Glomerular visceral epithelial cell (primary cell): ENCODE results near the gene CHAC1.

Experiments
- DNase-seq: peaks from one replicate; pipeline ENCODE4 v3.0.0-alpha.2; 2016; ENCODE audit errors: extremely low spot score

The CHAC1 gene

GRCh38 chr15:40985541-40986330 lies 32.5 kb downstream of the CHAC1 start:
- DNase-seq = no peak

GRCh38 chr15:40986820-40987219 lies 33.5 kb downstream of the CHAC1 start:
- no peak for DNase-seq

DNA sequence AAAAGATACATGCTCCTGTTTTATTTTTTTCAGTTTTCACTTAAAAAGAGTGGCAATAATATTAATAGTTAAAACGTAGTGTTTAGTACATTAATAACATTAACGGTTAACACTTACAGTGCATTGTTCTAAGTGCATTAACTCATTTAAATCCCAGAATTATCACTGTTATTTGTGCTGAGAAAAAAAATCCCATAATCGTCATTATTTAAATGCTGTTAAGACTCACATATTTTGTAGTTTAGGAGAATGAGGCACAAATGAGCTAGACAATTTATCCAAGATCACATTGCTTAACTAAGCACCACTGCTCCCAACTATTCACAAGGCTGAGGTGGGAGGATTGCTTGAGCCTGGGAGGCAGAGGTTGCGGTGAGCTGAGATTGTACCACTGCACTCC lies 34.9 kb downstream of the CHAC1 start:
- DNase-seq = no peak

- DNase-seq = no peak
These were observed 36.8 kb downstream of the CHAC1 start for GRCh38 chr15:40990080-40990479.

DNA sequence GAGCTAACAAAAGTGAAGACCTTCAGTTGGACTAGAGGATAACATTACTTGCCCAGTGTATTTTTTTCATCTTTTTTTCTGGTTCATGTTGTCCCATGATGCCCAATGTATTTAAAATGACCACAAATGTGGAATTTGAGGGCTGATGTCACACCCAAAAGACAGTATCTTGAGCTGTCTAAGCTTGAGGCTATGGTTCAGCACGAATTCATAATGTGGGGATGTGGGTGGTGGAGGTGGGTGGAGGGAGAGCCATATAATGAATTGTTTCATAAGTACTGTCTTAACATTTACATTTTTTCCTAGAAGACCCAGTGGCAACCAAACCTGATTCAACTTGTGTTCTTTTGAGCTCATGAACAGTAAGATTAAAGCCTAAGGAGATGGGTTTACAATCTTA lies 37.5 kb downstream of the CHAC1 start:
- DNase-seq = no peak

GRCh38 chr15:40991355-40991754 lies 38.1 kb downstream of the CHAC1 start:
- DNase-seq = no peak

DNA sequence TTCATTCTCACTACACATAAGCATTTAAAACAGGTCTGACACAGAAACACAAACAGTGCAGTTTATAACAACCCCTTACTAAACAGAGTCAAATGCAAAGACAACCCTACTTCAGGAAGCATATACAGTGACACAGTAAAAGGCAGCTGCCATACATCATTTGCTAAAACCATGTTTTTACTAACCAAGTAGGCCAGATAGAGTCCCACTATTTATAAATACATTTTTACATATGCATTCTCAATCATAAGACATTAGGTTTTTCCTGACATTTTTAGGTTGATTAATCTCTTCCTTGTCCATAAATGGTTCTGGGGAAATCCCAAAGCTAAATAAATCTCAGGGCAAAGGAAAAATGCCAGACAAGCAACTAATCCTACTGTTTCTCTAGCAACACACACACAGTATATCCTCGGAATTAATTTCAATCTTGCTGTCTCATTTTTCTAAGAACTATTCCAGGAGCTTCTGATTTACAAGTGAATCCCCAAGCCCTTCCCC lies 39.0 kb downstream of the CHAC1 start:
- DNase-seq = no peak

DNA sequence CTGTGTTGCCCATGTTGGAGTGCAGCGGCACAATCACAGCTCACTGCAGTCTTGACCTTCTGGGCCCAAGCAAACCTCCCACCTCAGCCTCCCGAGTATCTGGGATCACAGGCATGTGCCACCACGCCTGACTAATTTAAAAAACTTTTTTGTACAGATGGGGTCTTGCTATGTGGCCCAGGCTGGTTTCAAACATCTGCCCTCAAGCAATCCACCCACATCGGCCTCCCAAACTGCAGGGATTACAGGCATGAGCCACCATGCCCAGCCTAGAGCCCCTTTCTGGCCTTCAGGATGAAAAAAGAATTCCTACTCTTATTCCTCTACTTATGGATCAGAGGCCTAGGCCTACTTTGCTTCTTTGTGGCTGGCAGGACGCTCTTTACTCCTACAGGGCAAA lies 39.6 kb downstream of the CHAC1 start:
- DNase-seq = no peak

DNA sequence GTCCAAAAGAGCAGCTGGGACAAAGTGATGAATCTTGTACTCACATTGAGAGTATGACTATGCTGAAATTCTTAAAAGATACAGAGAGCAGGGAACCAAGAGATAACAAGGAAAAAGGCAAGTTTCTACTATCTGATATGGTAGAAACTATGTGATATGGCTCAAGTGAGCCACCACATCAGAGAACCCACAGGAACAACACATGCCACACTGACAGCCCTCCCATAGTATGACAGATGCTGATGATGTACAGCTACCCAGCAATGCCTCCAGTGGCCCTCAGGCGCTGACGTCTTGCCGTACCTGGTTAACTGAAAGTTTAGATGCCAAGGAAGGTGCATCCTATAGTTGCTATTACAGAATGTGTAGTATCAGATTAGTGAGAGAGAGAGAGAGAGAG lies 42.4 kb downstream of the CHAC1 start:
- DNase-seq = no peak

DNA sequence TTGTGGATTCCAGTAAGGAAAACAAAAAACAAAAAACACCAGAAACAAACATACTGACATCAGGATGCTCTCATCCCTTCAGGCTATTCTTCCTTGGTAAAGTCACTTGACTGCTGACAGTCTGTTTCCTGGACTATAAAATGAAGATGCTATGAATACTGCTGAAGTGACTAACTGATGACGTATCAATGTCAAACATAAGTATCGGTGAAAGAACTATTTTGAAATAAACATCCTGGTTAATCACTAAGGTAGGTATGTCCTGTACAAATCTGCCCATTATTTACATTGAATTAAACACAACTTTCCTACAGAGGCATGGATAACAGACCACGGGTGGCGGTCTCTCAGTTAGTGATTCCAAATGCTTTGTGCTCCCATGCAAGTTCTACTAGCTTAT lies 45.9 kb downstream of the CHAC1 start:
- DNase-seq = no peak

DNA sequence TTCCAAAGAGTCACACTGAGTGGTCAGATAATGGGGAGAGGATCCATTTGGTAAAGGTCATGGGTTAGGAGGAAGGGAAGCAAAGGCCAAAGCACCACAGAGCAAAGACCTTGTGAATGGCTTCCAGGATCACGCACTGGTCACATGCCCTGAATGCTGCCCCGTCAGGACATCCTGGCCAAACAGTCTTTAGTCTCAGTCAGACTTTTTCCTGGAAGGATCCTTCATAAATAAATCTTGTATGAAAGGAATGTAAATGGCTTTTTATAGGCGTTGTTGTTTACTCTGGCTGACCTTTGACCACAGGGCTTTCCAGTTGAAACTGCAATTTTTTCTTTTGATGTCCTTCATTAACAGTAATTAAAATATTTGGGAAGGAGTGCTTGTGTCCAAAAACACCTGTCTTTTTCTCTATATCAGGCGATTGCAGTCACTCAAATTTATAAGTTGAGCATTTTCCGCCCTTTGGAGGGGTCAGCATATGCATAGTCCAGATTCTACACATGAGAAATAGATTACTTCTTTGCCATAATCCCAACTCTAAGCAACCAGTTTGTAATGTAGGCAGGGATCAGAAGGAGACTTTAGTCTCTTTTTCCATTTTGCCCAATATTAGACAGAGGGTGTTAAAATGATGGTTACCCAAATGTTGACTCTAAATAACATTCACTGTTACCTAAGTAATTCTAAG lies 48.4 kb downstream of the CHAC1 start:
- DNase-seq = no peak

DNA sequence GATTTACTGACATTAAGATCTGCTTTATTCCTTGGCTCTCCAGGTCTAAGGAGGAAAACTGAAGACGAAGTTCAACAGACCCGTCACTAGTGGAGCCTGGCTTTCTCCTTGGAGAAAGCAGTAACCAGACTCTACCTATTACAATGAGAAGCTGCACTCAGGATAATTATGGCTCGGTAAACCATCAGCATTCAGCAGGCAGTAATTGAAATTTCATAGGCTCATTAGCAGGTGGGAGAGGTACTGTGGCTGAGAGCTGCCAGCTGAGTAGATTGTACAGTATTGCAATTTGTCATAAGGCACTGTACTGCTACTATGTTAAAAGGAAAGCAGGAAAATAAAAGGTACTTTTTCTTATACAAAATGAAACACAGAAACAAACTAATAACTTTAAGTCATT lies 51.2 kb downstream of the CHAC1 start:
- DNase-seq = no peak
